Measurements from ENCODE around the gene MZF1. TPM values are rescaled to one million over a fixed set of nuclear protein-coding genes. Genes with fewer than 3 reads are reported as not detected.
A peak's percentile ranks its signal among the peaks of the same experiment; 100 is the strongest.

MZF1 gene
- polyA plus RNA-seq, 3 donors = 1.6 to 55.6 (median 1.7) TPM

GRCh38 chr19:58572026-58572817 is 913 bp downstream of the MZF1 start:
- H3K9me3 ChIP-seq (replicated peaks in 1 of 2; ENCODE audit: control insufficient read depth in 1 of 2, insufficient read depth in 1 of 2, low read length in 2 of 2) = no peaks in the 10 kb centered on the region
- peak overlapping the region; percentile 81 for H2AFZ ChIP-seq (ENCODE audit: insufficient read depth, low read depth, low read length, poor library complexity, severe bottlenecking)
- Mint-ChIP-seq H3K27ac (peak overlapping the region; percentile 100), H3K4me3 (peak overlapping the region; percentile 99 to 100), H3K36me3 (peaks cover 14 to 31% of the 10 kb centered on the region in 2 donors), H3K9me3 (peaks cover 0 to 3% (median 0%) of the 10 kb centered on the region in 7 donors), H3K4me1 (peaks cover 32% of the 10 kb centered on the region), H3K27me3 (ENCODE audit: low read depth in 3 of 3) (peaks cover 0 to 6% (median 0%) of the 10 kb centered on the region in 3 donors)
- H4K20me1 ChIP-seq (ENCODE audit: insufficient read depth, low read length) = no peaks in the 10 kb centered on the region
- H3K27me3 ChIP-seq (ENCODE audit: control insufficient read depth in 2 of 2, insufficient read depth in 2 of 2, low read length in 2 of 2) = no peaks in the 10 kb centered on the region
- peak overlapping the region; percentile 58 to 82 (median 78) for H3K4me3 ChIP-seq (replicated peaks in 1 of 3; ENCODE audit: low read depth in 2 of 3, low read length in 3 of 3)
- H3K79me2 ChIP-seq (ENCODE audit: insufficient read depth, low read length) = peaks cover 15% of the 10 kb centered on the region
- H3K4me1 ChIP-seq (ENCODE audit: control insufficient read depth in 1 of 2, insufficient read depth in 2 of 2, low read length in 2 of 2) = peaks cover 32 to 37% of the 10 kb centered on the region in 2 donors
- peak overlapping the region; percentile 89 for H3K9ac ChIP-seq (ENCODE audit: insufficient read depth, low read length, poor library complexity, severe bottlenecking)
- peak overlapping the region; percentile 96 to 99 for H3K27ac ChIP-seq (ENCODE audit: low read depth in 1 of 2, low read length in 2 of 2)
- no peak for TF ChIP-seq CTCF (IDR thresholded peaks at IDR 0.05)
- H3K36me3 ChIP-seq (replicated peaks in 1 of 2; ENCODE audit: control insufficient read depth in 1 of 2, insufficient read depth in 2 of 2, low read length in 2 of 2) = peaks cover 5 to 27% of the 10 kb centered on the region in 2 donors
- DNase-seq = peak; percentile 63 to 85 (median 65)
- WGBS (ENCODE audit: insufficient coverage) = 23% methylated on average over 20 of the region's 24 CpGs
- intact Hi-C loops (cut with micrococcal nuclease) = loop anchor here in 1 of 2 donors (2.0 kb wide), 1 partner anchor 53 kb away; the partner anchor contains the start of gene ZBTB45
- peak overlapping the region; percentile 76 for H3K4me2 ChIP-seq (replicated peaks; ENCODE audit: extremely low read depth, low read length, poor library complexity, severe bottlenecking)

- Mint-ChIP-seq H3K4me3 (no peak overlapping the region), H3K4me1 (peaks cover 32% of the 10 kb centered on the region), H3K27ac (peak overlapping the region in 6 of 7 donors; percentile 100), H3K36me3 (peaks cover 14 to 36% of the 10 kb centered on the region in 2 donors), H3K27me3 (ENCODE audit: low read depth in 3 of 3) (peaks cover 0 to 6% (median 0%) of the 10 kb centered on the region in 3 donors), H3K9me3 (peaks cover 0 to 3% (median 0%) of the 10 kb centered on the region in 7 donors)
- Histone ChIP-seq H3K4me2 (replicated peaks; ENCODE audit: extremely low read depth, low read length, poor library complexity, severe bottlenecking) (peak overlapping the region; percentile 76), H3K27ac (ENCODE audit: low read depth in 1 of 2, low read length in 2 of 2) (peak overlapping the region; percentile 96 to 99), H3K4me3 (replicated peaks in 1 of 3; ENCODE audit: low read depth in 2 of 3, low read length in 3 of 3) (peak overlapping the region in 1 of 3 experiments; percentile 78), H3K9me3 (replicated peaks in 1 of 2; ENCODE audit: control insufficient read depth in 1 of 2, insufficient read depth in 1 of 2, low read length in 2 of 2) (no peaks in the 10 kb centered on the region), H3K9ac (ENCODE audit: insufficient read depth, low read length, poor library complexity, severe bottlenecking) (no peak overlapping the region), H3K4me1 (ENCODE audit: control insufficient read depth in 1 of 2, insufficient read depth in 2 of 2, low read length in 2 of 2) (peaks cover 32 to 37% of the 10 kb centered on the region in 2 donors), H3K79me2 (ENCODE audit: insufficient read depth, low read length) (peaks cover 15% of the 10 kb centered on the region), H2AFZ (ENCODE audit: insufficient read depth, low read depth, low read length, poor library complexity, severe bottlenecking) (peak overlapping the region; percentile 81), H3K36me3 (replicated peaks in 1 of 2; ENCODE audit: control insufficient read depth in 1 of 2, insufficient read depth in 2 of 2, low read length in 2 of 2) (peaks cover 9 to 31% of the 10 kb centered on the region in 2 donors), H3K27me3 (ENCODE audit: control insufficient read depth in 2 of 2, insufficient read depth in 2 of 2, low read length in 2 of 2) (no peaks in the 10 kb centered on the region), H4K20me1 (ENCODE audit: insufficient read depth, low read length) (no peaks in the 10 kb centered on the region)
- WGBS (ENCODE audit: insufficient coverage) = 98% methylated on average over 7 of the region's 8 CpGs
- TF ChIP-seq CTCF (IDR thresholded peaks at IDR 0.05) = no peak
- no peak for DNase-seq
- intact Hi-C loops (cut with micrococcal nuclease) = loop anchor here in 1 of 2 donors (1.0 kb wide), 1 partner anchor 10 kb away; no protein-coding TSS in a partner anchor
Measured at GRCh38 chr19:58571575-58571947, 1.6 kb downstream of the MZF1 start.
